MG63 (cell line): Measurements from ENCODE around the gene SYNDIG1. TPM values are rescaled to one million over a fixed set of nuclear protein-coding genes. Genes with fewer than 3 reads are reported as not detected.

ENCODE experiments used
- DNase-seq: peaks from one replicate; pipeline ENCODE4 v3.0.0-alpha.2; 2020
- H3K27me3 ChIP-seq: fragments of 250-450 bp; sonication (Bioruptor Pico); 2 replicates; pipeline ENCODE4 v1.5.1; 2020; ENCODE audit warnings: mild to moderate bottlenecking, moderate library complexity
- H3K36me3 ChIP-seq: fragments of 250-450 bp; sonication (Bioruptor Pico); 2 replicates; pipeline ENCODE4 v1.5.1; 2020; ENCODE audit warnings: mild to moderate bottlenecking, moderate library complexity
- H3K4me3 ChIP-seq: fragments of 250-450 bp; sonication (Bioruptor Pico); 2 replicates; pipeline ENCODE4 v1.5.1; 2020; ENCODE audit warnings: mild to moderate bottlenecking, moderate library complexity
- H3K9me3 ChIP-seq: fragments of 250-450 bp; sonication (Bioruptor Pico); 2 replicates; pipeline ENCODE4 v1.5.1; 2020; ENCODE audit warnings: mild to moderate bottlenecking, moderate library complexity
- total RNA-seq: library from RNA; depleted of rRNA; stranded (reverse); fragments of >200 nt; shearing (Covaris generic); gene quantifications from 2 replicates; pipeline ENCODE4 v1.2.3, GENCODE V29; 2014; ENCODE audit warnings: low replicate concordance

The SYNDIG1 gene
- total RNA-seq, 1 experiment from 2014 or later: 0.33 TPM

GRCh38 chr20:24443436-24443835, 26.0 kb upstream of the SYNDIG1 start:
- Histone ChIP-seq H3K4me3 (no peak overlapping the region), H3K27me3 (no peaks in the 10 kb centered on the region), H3K9me3 (no peaks in the 10 kb centered on the region), H3K36me3 (no peaks in the 10 kb centered on the region)
- DNase-seq: no peak

- Histone ChIP-seq H3K9me3 (no peaks in the 10 kb centered on the region), H3K36me3 (no peaks in the 10 kb centered on the region), H3K4me3 (no peak overlapping the region), H3K27me3 (no peaks in the 10 kb centered on the region)
- DNase-seq: no peak
These were observed 24.8 kb upstream of the SYNDIG1 start for GRCh38 chr20:24444526-24445190.

GRCh38 chr20:24445510-24446170, 23.8 kb upstream of the SYNDIG1 start:
- no peaks in the 10 kb centered on the region for H3K36me3 ChIP-seq
- no peak for DNase-seq
- no peaks in the 10 kb centered on the region for H3K27me3 ChIP-seq
- no peak overlapping the region for H3K4me3 ChIP-seq
- no peaks in the 10 kb centered on the region for H3K9me3 ChIP-seq

- Histone ChIP-seq H3K36me3 (no peaks in the 10 kb centered on the region), H3K4me3 (no peak overlapping the region), H3K27me3 (no peaks in the 10 kb centered on the region), H3K9me3 (no peaks in the 10 kb centered on the region)
- DNase-seq: no peak
These were observed 22.6 kb upstream of the SYNDIG1 start for GRCh38 chr20:24446811-24447210.

GRCh38 chr20:24448170-24448569, 21.3 kb upstream of the SYNDIG1 start:
- H3K9me3 ChIP-seq: no peaks in the 10 kb centered on the region
- H3K27me3 ChIP-seq: no peaks in the 10 kb centered on the region
- no peak for DNase-seq
- H3K36me3 ChIP-seq: no peaks in the 10 kb centered on the region
- no peak overlapping the region for H3K4me3 ChIP-seq

GRCh38 chr20:24449026-24449720, 20.3 kb upstream of the SYNDIG1 start:
- no peak for DNase-seq
- no peaks in the 10 kb centered on the region for H3K27me3 ChIP-seq
- H3K36me3 ChIP-seq: no peaks in the 10 kb centered on the region
- H3K9me3 ChIP-seq: no peaks in the 10 kb centered on the region
- no peak overlapping the region for H3K4me3 ChIP-seq

GRCh38 chr20:24450177-24450576, 19.3 kb upstream of the SYNDIG1 start:
- Histone ChIP-seq H3K9me3 (no peaks in the 10 kb centered on the region), H3K4me3 (no peak overlapping the region), H3K36me3 (no peaks in the 10 kb centered on the region), H3K27me3 (no peaks in the 10 kb centered on the region)
- no peak for DNase-seq

GRCh38 chr20:24450624-24451376, 18.6 kb upstream of the SYNDIG1 start:
- no peak for DNase-seq
- no peak overlapping the region for H3K4me3 ChIP-seq
- H3K9me3 ChIP-seq: no peaks in the 10 kb centered on the region
- H3K27me3 ChIP-seq: no peaks in the 10 kb centered on the region
- H3K36me3 ChIP-seq: no peaks in the 10 kb centered on the region

- H3K4me3 ChIP-seq: no peak overlapping the region
- no peak for DNase-seq
- no peaks in the 10 kb centered on the region for H3K9me3 ChIP-seq
- no peaks in the 10 kb centered on the region for H3K27me3 ChIP-seq
- H3K36me3 ChIP-seq: no peaks in the 10 kb centered on the region
These were observed 18.0 kb upstream of the SYNDIG1 start for GRCh38 chr20:24451428-24451827.

- no peak for DNase-seq
- no peaks in the 10 kb centered on the region for H3K36me3 ChIP-seq
- no peaks in the 10 kb centered on the region for H3K9me3 ChIP-seq
- H3K4me3 ChIP-seq: no peak overlapping the region
- H3K27me3 ChIP-seq: no peaks in the 10 kb centered on the region
These were observed 17.4 kb upstream of the SYNDIG1 start for GRCh38 chr20:24452016-24452415.

- no peak overlapping the region for H3K4me3 ChIP-seq
- H3K27me3 ChIP-seq: no peaks in the 10 kb centered on the region
- no peaks in the 10 kb centered on the region for H3K36me3 ChIP-seq
- H3K9me3 ChIP-seq: no peaks in the 10 kb centered on the region
- no peak for DNase-seq
These were observed 16.8 kb upstream of the SYNDIG1 start for GRCh38 chr20:24452498-24453127.

GRCh38 chr20:24453869-24454268, 15.6 kb upstream of the SYNDIG1 start:
- Histone ChIP-seq H3K36me3 (no peaks in the 10 kb centered on the region), H3K27me3 (no peaks in the 10 kb centered on the region), H3K4me3 (no peak overlapping the region), H3K9me3 (no peaks in the 10 kb centered on the region)
- no peak for DNase-seq

- DNase-seq: no peak
- H3K4me3 ChIP-seq: no peak overlapping the region
- no peaks in the 10 kb centered on the region for H3K9me3 ChIP-seq
- no peaks in the 10 kb centered on the region for H3K27me3 ChIP-seq
- H3K36me3 ChIP-seq: no peaks in the 10 kb centered on the region
These were observed 14.3 kb upstream of the SYNDIG1 start for GRCh38 chr20:24455081-24455480.

GRCh38 chr20:24456398-24456781, 13.0 kb upstream of the SYNDIG1 start:
- Histone ChIP-seq H3K9me3 (no peaks in the 10 kb centered on the region), H3K4me3 (no peak overlapping the region), H3K27me3 (no peaks in the 10 kb centered on the region), H3K36me3 (no peaks in the 10 kb centered on the region)
- DNase-seq: no peak

GRCh38 chr20:24458436-24458835, 11.0 kb upstream of the SYNDIG1 start:
- no peak overlapping the region for H3K4me3 ChIP-seq
- no peak for DNase-seq
- no peaks in the 10 kb centered on the region for H3K27me3 ChIP-seq
- H3K36me3 ChIP-seq: no peaks in the 10 kb centered on the region
- H3K9me3 ChIP-seq: no peaks in the 10 kb centered on the region

GRCh38 chr20:24459733-24460132, 9.7 kb upstream of the SYNDIG1 start:
- no peaks in the 10 kb centered on the region for H3K36me3 ChIP-seq
- H3K4me3 ChIP-seq: no peak overlapping the region
- no peaks in the 10 kb centered on the region for H3K27me3 ChIP-seq
- no peak for DNase-seq
- H3K9me3 ChIP-seq: no peaks in the 10 kb centered on the region

GRCh38 chr20:24460712-24461111, 8.7 kb upstream of the SYNDIG1 start:
- Histone ChIP-seq H3K27me3 (no peaks in the 10 kb centered on the region), H3K36me3 (no peaks in the 10 kb centered on the region), H3K9me3 (no peaks in the 10 kb centered on the region), H3K4me3 (no peak overlapping the region)
- no peak for DNase-seq
